Right forelimb (tissue), 1 donor: ENCODE data around the gene PEX19.
A peak's percentile ranks its signal among the peaks of the same experiment; 100 is the strongest.

Experiments
- DNase-seq: peaks from one replicate; pipeline ENCODE4 v3.0.0-alpha.2; 2018

Gene PEX19

GRCh38 chr1:160277330-160277729, 7.6 kb downstream of the PEX19 start:
- no peak for DNase-seq

- no peak for DNase-seq
Observed at GRCh38 chr1:160271025-160271424, 13.9 kb downstream of the PEX19 start.

- no peak for DNase-seq
Observed at GRCh38 chr1:160267284-160267991, 17.5 kb downstream of the PEX19 start.

GRCh38 chr1:160264795-160265307, 20.1 kb downstream of the PEX19 start:
- no peak for DNase-seq

GRCh38 chr1:160261893-160262794, 22.8 kb downstream of the PEX19 start, which contains the start of gene DCAF8:
DCAF8 (minus strand) TSS chr1:160262549; CDS start chr1:160244008, 18,541 bp downstream.
- peak; percentile 97 for DNase-seq

- DNase-seq: no peak
Observed at GRCh38 chr1:160261556-160261892, 23.4 kb downstream of the PEX19 start.

GRCh38 chr1:160260406-160261382, 24.2 kb downstream of the PEX19 start:
- DNase-seq: no peak

GRCh38 chr1:160258177-160258798, 26.6 kb downstream of the PEX19 start:
- no peak for DNase-seq

- DNase-seq: no peak
Observed at GRCh38 chr1:160257411-160258015, 27.4 kb downstream of the PEX19 start.

- DNase-seq: no peak
Observed at GRCh38 chr1:160256396-160257046, 28.4 kb downstream of the PEX19 start.

- DNase-seq: no peak
Observed at GRCh38 chr1:160255781-160256300, 29.1 kb downstream of the PEX19 start.

GRCh38 chr1:160251687-160252526, 33.0 kb downstream of the PEX19 start:
- DNase-seq: peak; percentile 61

GRCh38 chr1:160251011-160251410, 33.9 kb downstream of the PEX19 start:
- no peak for DNase-seq

GRCh38 chr1:160247053-160247452, 37.9 kb downstream of the PEX19 start:
- DNase-seq: no peak

GRCh38 chr1:160245434-160245833, 39.5 kb downstream of the PEX19 start:
- no peak for DNase-seq

GRCh38 chr1:160244209-160244608, 40.7 kb downstream of the PEX19 start:
- no peak for DNase-seq

GRCh38 chr1:160243767-160244166, 41.2 kb downstream of the PEX19 start:
- no peak for DNase-seq

GRCh38 chr1:160239582-160240299, 45.2 kb downstream of the PEX19 start:
- DNase-seq: no peak

GRCh38 chr1:160238408-160238807, 46.5 kb downstream of the PEX19 start:
- DNase-seq: no peak
